ENCODE data around the gene OR7C1.

Gene OR7C1

GRCh38 chr19:14821937-14822336 lies 13.0 kb downstream of the OR7C1 start:
- no peak for TF ChIP-seq EP300 (IDR thresholded peaks at IDR 0.05; ENCODE audit: borderline replicate concordance)
- TF ChIP-seq TCF12 (IDR thresholded peaks at IDR 0.05; ENCODE audit: low read depth), result no peak
- no peak for TF ChIP-seq YY1 (IDR thresholded peaks at IDR 0.05; ENCODE audit: low read depth)
- no peak for TF ChIP-seq REST (IDR thresholded peaks at IDR 0.05; ENCODE audit: low read depth)
- TF ChIP-seq NFIC (IDR thresholded peaks at IDR 0.05), result no peak
- TF ChIP-seq TEAD4 (IDR thresholded peaks at IDR 0.05), result no peak
- TF ChIP-seq CEBPB (IDR thresholded peaks at IDR 0.05), result no peak
- no peak for TF ChIP-seq TAF1 (IDR thresholded peaks at IDR 0.05; ENCODE audit: low read depth)
- no peak for TF ChIP-seq CREB1 (IDR thresholded peaks at IDR 0.05; ENCODE audit: low read depth)
- no peak for TF ChIP-seq RAD21 (IDR thresholded peaks at IDR 0.05; ENCODE audit: low read depth)
- no peak for TF ChIP-seq EGR1 (IDR thresholded peaks at IDR 0.05)
- TF ChIP-seq FOXM1 (IDR thresholded peaks at IDR 0.05; ENCODE audit: borderline replicate concordance, low read depth), result no peak

- TF ChIP-seq CEBPB (IDR thresholded peaks at IDR 0.05) (no peak), TAF1 (IDR thresholded peaks at IDR 0.05; ENCODE audit: low read depth) (no peak), USF1 (IDR thresholded peaks at IDR 0.05) (no peak)
Observed at GRCh38 chr19:14818588-14818987, 16.4 kb downstream of the OR7C1 start.

- TF ChIP-seq RAD21 (IDR thresholded peaks at IDR 0.05; ENCODE audit: low read depth) (no peak), EP300 (IDR thresholded peaks at IDR 0.05; ENCODE audit: borderline replicate concordance) (no peak), CEBPB (IDR thresholded peaks at IDR 0.05) (no peak), FOXM1 (IDR thresholded peaks at IDR 0.05; ENCODE audit: borderline replicate concordance, low read depth) (no peak), MAX (IDR thresholded peaks at IDR 0.05) (no peak), YY1 (IDR thresholded peaks at IDR 0.05; ENCODE audit: low read depth) (no peak), TAF1 (IDR thresholded peaks at IDR 0.05; ENCODE audit: low read depth) (no peak), EGR1 (IDR thresholded peaks at IDR 0.05) (no peak), TCF12 (IDR thresholded peaks at IDR 0.05; ENCODE audit: low read depth) (no peak), ZBTB7A (IDR thresholded peaks at IDR 0.05; ENCODE audit: low read depth) (no peak), USF1 (IDR thresholded peaks at IDR 0.05) (no peak), CREB1 (IDR thresholded peaks at IDR 0.05; ENCODE audit: low read depth) (no peak), REST (IDR thresholded peaks at IDR 0.05; ENCODE audit: low read depth) (no peak), TEAD4 (IDR thresholded peaks at IDR 0.05) (no peak)
Observed at GRCh38 chr19:14817052-14817451, 17.9 kb downstream of the OR7C1 start.

GRCh38 chr19:14814982-14815652 lies 19.9 kb downstream of the OR7C1 start:
- no peak for TF ChIP-seq ZBTB7A (IDR thresholded peaks at IDR 0.05; ENCODE audit: low read depth)
- TF ChIP-seq MAX (IDR thresholded peaks at IDR 0.05), result no peak
- TF ChIP-seq TCF12 (IDR thresholded peaks at IDR 0.05; ENCODE audit: low read depth), result no peak
- no peak for TF ChIP-seq EGR1 (IDR thresholded peaks at IDR 0.05)
- no peak for TF ChIP-seq USF1 (IDR thresholded peaks at IDR 0.05)

- no peak for TF ChIP-seq FOXM1 (IDR thresholded peaks at IDR 0.05; ENCODE audit: borderline replicate concordance, low read depth)
- no peak for TF ChIP-seq YY1 (IDR thresholded peaks at IDR 0.05; ENCODE audit: low read depth)
- no peak for TF ChIP-seq EP300 (IDR thresholded peaks at IDR 0.05; ENCODE audit: borderline replicate concordance)
- no peak for TF ChIP-seq EGR1 (IDR thresholded peaks at IDR 0.05)
- TF ChIP-seq TCF12 (IDR thresholded peaks at IDR 0.05; ENCODE audit: low read depth), result no peak
- TF ChIP-seq MAX (IDR thresholded peaks at IDR 0.05), result no peak
- TF ChIP-seq ZBTB7A (IDR thresholded peaks at IDR 0.05; ENCODE audit: low read depth), result no peak
- TF ChIP-seq USF1 (IDR thresholded peaks at IDR 0.05), result no peak
- no peak for TF ChIP-seq NFIC (IDR thresholded peaks at IDR 0.05)
- no peak for TF ChIP-seq REST (IDR thresholded peaks at IDR 0.05; ENCODE audit: low read depth)
- TF ChIP-seq CEBPB (IDR thresholded peaks at IDR 0.05), result no peak
- TF ChIP-seq TEAD4 (IDR thresholded peaks at IDR 0.05), result no peak
- TF ChIP-seq RAD21 (IDR thresholded peaks at IDR 0.05; ENCODE audit: low read depth), result no peak
- no peak for TF ChIP-seq CREB1 (IDR thresholded peaks at IDR 0.05; ENCODE audit: low read depth)
- TF ChIP-seq TAF1 (IDR thresholded peaks at IDR 0.05; ENCODE audit: low read depth), result no peak
Observed at GRCh38 chr19:14809272-14810057, 25.5 kb downstream of the OR7C1 start.
